Kidney epithelial cell (primary cell): ENCODE results near the gene KSR2. TPM values are rescaled to one million over a fixed set of nuclear protein-coding genes. Genes with fewer than 3 reads are reported as not detected.
"Not testable (repeated sequence)": the region's sequence is repeated elsewhere in the genome, so short reads cannot be mapped to it uniquely, and the experiment has no call there.

Experiments used
- DNase-seq: peaks from one replicate; pipeline ENCODE4 v3.0.0-alpha.2; 2010; ENCODE audit warnings: low read depth
- H3K27me3 ChIP-seq: 2 replicates; pipeline ENCODE4 v1.6.0; 2011; ENCODE audit warnings: low read length; ENCODE audit not compliant: control insufficient read depth, insufficient read depth
- H3K36me3 ChIP-seq: 2 replicates; pipeline ENCODE4 v1.5.1; 2011; ENCODE audit warnings: low read length; ENCODE audit not compliant: control insufficient read depth, insufficient read depth
- H3K4me3 ChIP-seq: 2 replicates; pipeline ENCODE4 v1.5.1; 2011; ENCODE audit warnings: low read depth, mild to moderate bottlenecking, control low read depth, low read length
- CTCF ChIP-seq: IDR thresholded peaks from 2 replicates; pipeline ENCODE4 v1.5.1; 2011; ENCODE audit warnings: mild to moderate bottlenecking, moderate library complexity, low read length, control low read depth, inconsistent platforms; ENCODE audit not compliant: insufficient read depth, poor library complexity, severe bottlenecking
- total RNA-seq: library from RNA; depleted of rRNA; stranded (reverse); fragments of >200 nt; gene quantifications from 2 replicates; pipeline ENCODE4 v1.2.3, GENCODE V29; 2015

The KSR2 gene
- total RNA-seq, 1 donor from 2014 or later, result 0.29 TPM

GRCh38 chr12:117807946-117808345 lies 160.8 kb downstream of the KSR2 start:
- Histone ChIP-seq H3K27me3 (no peaks in the 10 kb centered on the region), H3K36me3 (no peaks in the 10 kb centered on the region), H3K4me3 (no peak overlapping the region)
- no peak for TF ChIP-seq CTCF
- no peak for DNase-seq

- Histone ChIP-seq H3K4me3 (no peak overlapping the region), H3K36me3 (no peaks in the 10 kb centered on the region), H3K27me3 (no peaks in the 10 kb centered on the region)
- DNase-seq, result no peak
- no peak for TF ChIP-seq CTCF
These were observed 161.4 kb downstream of the KSR2 start for GRCh38 chr12:117807355-117807754.

- no peak for DNase-seq
- Histone ChIP-seq H3K36me3 (no peaks in the 10 kb centered on the region), H3K27me3 (no peaks in the 10 kb centered on the region), H3K4me3 (no peak overlapping the region)
- TF ChIP-seq CTCF, result no peak
These were observed 162.9 kb downstream of the KSR2 start for GRCh38 chr12:117805865-117806264.

GRCh38 chr12:117803001-117803400 lies 165.8 kb downstream of the KSR2 start:
- DNase-seq, result peak; percentile 29
- H3K4me3 ChIP-seq, result no peak overlapping the region

GRCh38 chr12:117800711-117801110 lies 168.1 kb downstream of the KSR2 start:
- not testable (repeated sequence) for DNase-seq, H3K4me3 ChIP-seq, H3K27me3 ChIP-seq, H3K36me3 ChIP-seq

More at GRCh38 chr12:117803001-117803400, 165.8 kb downstream of the KSR2 start:
- TF ChIP-seq CTCF, result no peak
- no peaks in the 10 kb centered on the region for H3K36me3 ChIP-seq
- no peaks in the 10 kb centered on the region for H3K27me3 ChIP-seq

- no peak overlapping the region for H3K4me3 ChIP-seq
- no peak for DNase-seq
These were observed 171.6 kb downstream of the KSR2 start for GRCh38 chr12:117797202-117797601.

More at GRCh38 chr12:117797202-117797601, 171.6 kb downstream of the KSR2 start:
- TF ChIP-seq CTCF, result no peak
- no peaks in the 10 kb centered on the region for H3K36me3 ChIP-seq
- no peaks in the 10 kb centered on the region for H3K27me3 ChIP-seq
